ENCODE measurements around the gene P2RX1. TPM values are rescaled to one million over a fixed set of nuclear protein-coding genes. Genes with fewer than 3 reads are reported as not detected.

P2RX1 gene
- total RNA-seq, 2 experiments from 2014 or later, result 0.34 to 1.0 TPM

DNA sequence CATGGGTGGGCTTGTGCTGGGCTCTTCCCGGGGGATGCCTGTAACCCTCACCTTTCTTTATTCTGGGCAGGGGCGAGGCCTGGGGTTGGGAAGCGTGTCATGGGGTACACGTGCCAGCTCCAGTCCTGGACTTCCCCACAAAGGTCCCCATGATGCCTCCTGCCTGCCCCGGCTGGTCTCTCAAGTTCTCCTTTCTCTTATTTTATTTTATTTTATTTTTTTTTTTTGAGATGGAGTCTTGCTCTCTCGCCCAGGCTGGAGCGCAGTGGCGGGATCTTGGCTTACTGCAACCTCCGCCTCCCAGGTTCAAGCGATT lies 39.4 kb upstream of the P2RX1 start:
- ATAC-seq (ENCODE audit: poor library complexity) (no peak), DNase-seq (no peak)
- Histone ChIP-seq H3K4me3 (ENCODE audit: low read length) (no peak overlapping the region), H3K36me3 (ENCODE audit: insufficient read depth, low read length) (peaks cover 82% of the 10 kb centered on the region), H3K27me3 (ENCODE audit: control insufficient read depth in 1 of 2, insufficient read depth in 2 of 2, low read length in 2 of 2) (no peaks in the 10 kb centered on the region), H3K9me3 (ENCODE audit: control insufficient read depth in 1 of 2, insufficient read depth in 1 of 2, low read length in 2 of 2) (no peaks in the 10 kb centered on the region), H3K4me1 (ENCODE audit: insufficient read depth, low read length) (peaks cover 51% of the 10 kb centered on the region), H3K27ac (ENCODE audit: low read depth in 1 of 2, low read length in 2 of 2) (no peak overlapping the region)
- Mint-ChIP-seq H3K27me3 (no peaks in the 10 kb centered on the region), H3K36me3 (ENCODE audit: low read depth) (peaks cover 49% of the 10 kb centered on the region), H3K27ac (no peak overlapping the region), H3K4me1 (ENCODE audit: low read depth) (peaks cover 43% of the 10 kb centered on the region), H3K4me3 (no peak overlapping the region), H3K9me3 (no peaks in the 10 kb centered on the region)
- ChIA-PET CTCF (no interaction called here), POLR2A (no interaction called here)
- intact Hi-C loops (cut with DNase I, micrococcal nuclease), result no loop called here
- TF ChIP-seq, protein P1, sequence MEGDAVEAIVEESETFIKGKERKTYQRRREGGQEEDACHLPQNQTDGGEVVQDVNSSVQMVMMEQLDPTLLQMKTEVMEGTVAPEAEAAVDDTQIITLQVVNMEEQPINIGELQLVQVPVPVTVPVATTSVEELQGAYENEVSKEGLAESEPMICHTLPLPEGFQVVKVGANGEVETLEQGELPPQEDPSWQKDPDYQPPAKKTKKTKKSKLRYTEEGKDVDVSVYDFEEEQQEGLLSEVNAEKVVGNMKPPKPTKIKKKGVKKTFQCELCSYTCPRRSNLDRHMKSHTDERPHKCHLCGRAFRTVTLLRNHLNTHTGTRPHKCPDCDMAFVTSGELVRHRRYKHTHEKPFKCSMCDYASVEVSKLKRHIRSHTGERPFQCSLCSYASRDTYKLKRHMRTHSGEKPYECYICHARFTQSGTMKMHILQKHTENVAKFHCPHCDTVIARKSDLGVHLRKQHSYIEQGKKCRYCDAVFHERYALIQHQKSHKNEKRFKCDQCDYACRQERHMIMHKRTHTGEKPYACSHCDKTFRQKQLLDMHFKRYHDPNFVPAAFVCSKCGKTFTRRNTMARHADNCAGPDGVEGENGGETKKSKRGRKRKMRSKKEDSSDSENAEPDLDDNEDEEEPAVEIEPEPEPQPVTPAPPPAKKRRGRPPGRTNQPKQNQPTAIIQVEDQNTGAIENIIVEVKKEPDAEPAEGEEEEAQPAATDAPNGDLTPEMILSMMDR (IDR thresholded peaks at IDR 0.05), result no peak

DNA sequence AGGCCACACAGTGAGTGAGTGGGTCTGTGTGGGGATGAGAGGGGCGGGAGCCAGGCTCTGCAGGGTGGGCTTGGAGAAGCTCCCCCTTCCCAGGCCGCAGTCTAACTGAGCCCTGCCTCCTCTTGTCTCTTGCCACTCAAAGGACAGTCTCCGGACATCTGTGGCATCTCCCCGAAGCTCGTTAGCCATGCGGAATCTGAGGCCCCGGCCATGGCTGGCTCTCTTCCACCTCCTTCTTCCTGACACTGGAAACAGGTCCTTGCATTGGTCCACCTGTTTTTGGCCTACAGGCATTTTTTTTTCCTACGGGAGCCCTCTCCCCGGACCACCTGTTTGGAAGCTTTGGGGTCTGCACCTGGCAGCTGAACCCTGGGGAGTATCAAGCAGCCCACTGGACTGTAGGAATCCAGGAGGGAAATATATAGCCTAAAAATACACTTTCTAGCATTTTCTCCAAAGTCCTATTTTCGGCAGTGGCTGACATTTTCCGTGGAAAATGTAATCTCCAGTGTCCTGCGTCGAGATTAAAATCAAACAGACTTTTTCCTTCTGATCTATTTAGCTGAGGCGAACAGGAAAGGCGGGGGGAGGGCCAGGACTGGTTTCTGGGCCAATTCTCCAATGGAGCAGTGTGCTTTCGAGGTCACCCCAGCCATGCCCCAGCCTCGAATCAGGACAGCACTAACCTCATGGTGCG lies 38.9 kb upstream of the P2RX1 start:
- Mint-ChIP-seq H3K36me3 (ENCODE audit: low read depth) (peaks cover 45% of the 10 kb centered on the region), H3K4me1 (ENCODE audit: low read depth) (peaks cover 38% of the 10 kb centered on the region), H3K4me3 (no peak overlapping the region), H3K27me3 (no peaks in the 10 kb centered on the region), H3K27ac (no peak overlapping the region), H3K9me3 (no peaks in the 10 kb centered on the region)
- no peak overlapping the region for H3K4me3 ChIP-seq (ENCODE audit: low read length)
- no peak overlapping the region for H3K27ac ChIP-seq (ENCODE audit: low read depth in 1 of 2, low read length in 2 of 2)
- TF ChIP-seq, protein P1 (IDR thresholded peaks at IDR 0.05), result no peak
- H3K27me3 ChIP-seq (ENCODE audit: control insufficient read depth in 1 of 2, insufficient read depth in 2 of 2, low read length in 2 of 2), result no peaks in the 10 kb centered on the region
- no peak for DNase-seq
- ATAC-seq (ENCODE audit: poor library complexity), result no peak
- CTCF ChIA-PET, result no interaction called here
- POLR2A ChIA-PET, result interaction anchor here (0.8 to 1.0 kb wide), 2 partner anchors 10 to 11 kb away, joined by 3 to 4 read pairs; no protein-coding TSS in a partner anchor
- peaks cover 46% of the 10 kb centered on the region for H3K4me1 ChIP-seq (ENCODE audit: insufficient read depth, low read length)
- intact Hi-C loops (cut with DNase I, micrococcal nuclease), result no loop called here
- peaks cover 82% of the 10 kb centered on the region for H3K36me3 ChIP-seq (ENCODE audit: insufficient read depth, low read length)
- H3K9me3 ChIP-seq (ENCODE audit: control insufficient read depth in 1 of 2, insufficient read depth in 1 of 2, low read length in 2 of 2), result no peaks in the 10 kb centered on the region

DNA sequence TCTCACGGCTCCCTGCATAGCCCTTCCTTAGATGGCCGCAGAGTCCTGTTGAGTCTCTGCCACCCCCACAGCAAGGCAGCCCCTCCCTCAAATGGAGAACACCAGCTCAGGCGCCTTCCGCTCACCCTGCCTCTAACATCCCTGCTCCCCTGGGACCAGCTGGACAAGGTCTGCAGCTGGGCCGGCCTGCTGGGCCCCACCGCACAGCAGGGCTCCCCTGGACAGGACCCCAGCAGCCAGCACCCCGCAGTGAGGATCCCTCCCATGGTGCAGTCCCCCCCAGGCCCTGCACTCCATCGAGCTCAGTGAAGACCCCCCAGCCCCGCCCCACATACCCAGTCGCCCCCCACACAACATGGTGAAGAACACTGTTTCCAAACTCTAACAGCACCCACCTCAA lies 37.8 kb upstream of the P2RX1 start:
- Histone ChIP-seq H3K4me1 (ENCODE audit: insufficient read depth, low read length) (peaks cover 35% of the 10 kb centered on the region), H3K36me3 (ENCODE audit: insufficient read depth, low read length) (peaks cover 81% of the 10 kb centered on the region), H3K9me3 (ENCODE audit: control insufficient read depth in 1 of 2, insufficient read depth in 1 of 2, low read length in 2 of 2) (no peaks in the 10 kb centered on the region), H3K27me3 (ENCODE audit: control insufficient read depth in 1 of 2, insufficient read depth in 2 of 2, low read length in 2 of 2) (no peaks in the 10 kb centered on the region), H3K4me3 (ENCODE audit: low read length) (no peak overlapping the region), H3K27ac (ENCODE audit: low read depth in 1 of 2, low read length in 2 of 2) (no peak overlapping the region)
- TF ChIP-seq, protein P1 (IDR thresholded peaks at IDR 0.05), result no peak
- DNase-seq (no peak), ATAC-seq (ENCODE audit: poor library complexity) (no peak)
- H3K27ac Mint-ChIP-seq, result no peak overlapping the region
- POLR2A ChIA-PET, result interaction anchor here (1.0 kb wide), 1 partner anchor 11 kb away, joined by 4 read pairs; no protein-coding TSS in a partner anchor
- H3K4me3 Mint-ChIP-seq, result no peak overlapping the region
- no peaks in the 10 kb centered on the region for H3K27me3 Mint-ChIP-seq
- CTCF ChIA-PET, result no interaction called here
- peaks cover 28% of the 10 kb centered on the region for H3K4me1 Mint-ChIP-seq (ENCODE audit: low read depth)
- no peaks in the 10 kb centered on the region for H3K9me3 Mint-ChIP-seq
- H3K36me3 Mint-ChIP-seq (ENCODE audit: low read depth), result peaks cover 49% of the 10 kb centered on the region
- intact Hi-C loops (cut with DNase I, micrococcal nuclease), result no loop called here
